Fibroblast of skin of scalp (primary cell): ENCODE data around the gene SNX8.

ENCODE experiments used
- DNase-seq: peaks from one replicate; pipeline ENCODE4 v3.0.0-alpha.2; 2013

SNX8 gene

DNA sequence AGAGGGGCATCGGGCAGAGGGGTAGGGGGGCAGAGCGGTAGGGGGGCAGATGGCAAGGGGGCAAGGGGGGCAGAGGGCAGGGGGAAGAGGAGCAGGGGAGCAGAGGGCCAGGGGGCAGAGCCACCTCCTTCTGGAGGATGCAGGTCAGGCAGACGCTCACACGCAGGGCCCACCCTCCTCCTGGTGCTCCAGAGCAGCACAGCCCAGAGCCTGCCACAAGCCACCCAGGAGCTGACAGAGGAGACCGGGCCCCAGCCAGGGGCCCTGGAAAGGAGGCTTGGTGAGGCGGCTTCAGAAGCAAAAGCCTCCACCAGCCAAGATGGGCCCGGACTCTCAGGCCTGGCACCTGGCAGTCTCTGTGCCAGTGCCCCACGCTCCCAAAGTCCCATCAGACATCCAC lies 94.6 kb downstream of the SNX8 start:
- DNase-seq, result no peak

DNA sequence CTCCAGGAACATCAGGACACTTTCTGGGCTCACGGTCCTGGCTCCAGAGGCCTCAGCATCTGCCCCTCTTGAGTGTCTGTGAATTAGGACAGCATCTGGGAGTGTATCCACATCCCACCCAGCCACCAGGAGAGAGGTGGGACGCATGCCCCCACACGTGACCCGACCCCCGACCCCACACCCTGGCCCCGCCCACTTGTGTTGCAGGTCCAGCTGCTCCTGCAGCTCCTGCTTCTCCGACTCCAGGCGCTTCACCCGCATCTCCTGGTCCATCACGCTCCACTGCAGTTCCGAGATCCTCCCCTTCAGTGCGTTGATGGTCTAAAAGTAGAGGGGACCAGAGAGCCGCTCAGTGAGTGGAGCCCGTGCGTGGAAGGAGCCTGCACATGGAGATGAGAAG lies 95.1 kb downstream of the SNX8 start:
- no peak for DNase-seq

DNA sequence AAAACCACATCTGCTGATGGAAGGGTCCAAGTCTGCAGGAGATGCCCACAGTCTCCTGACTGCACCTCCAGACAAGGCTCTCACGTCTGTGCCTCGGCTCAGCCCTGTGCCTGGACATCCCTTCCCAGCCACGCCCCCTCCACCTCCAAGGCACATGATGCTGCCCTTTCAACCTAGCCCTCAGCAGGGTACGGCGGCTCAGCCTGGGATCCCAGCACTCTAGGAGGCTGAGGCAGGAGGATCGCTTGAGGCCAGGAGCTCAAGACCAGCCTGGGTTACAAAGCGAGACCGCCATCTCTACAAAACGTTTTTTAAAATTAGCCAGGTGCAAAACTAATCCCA lies 95.8 kb downstream of the SNX8 start:
- no peak for DNase-seq

DNA sequence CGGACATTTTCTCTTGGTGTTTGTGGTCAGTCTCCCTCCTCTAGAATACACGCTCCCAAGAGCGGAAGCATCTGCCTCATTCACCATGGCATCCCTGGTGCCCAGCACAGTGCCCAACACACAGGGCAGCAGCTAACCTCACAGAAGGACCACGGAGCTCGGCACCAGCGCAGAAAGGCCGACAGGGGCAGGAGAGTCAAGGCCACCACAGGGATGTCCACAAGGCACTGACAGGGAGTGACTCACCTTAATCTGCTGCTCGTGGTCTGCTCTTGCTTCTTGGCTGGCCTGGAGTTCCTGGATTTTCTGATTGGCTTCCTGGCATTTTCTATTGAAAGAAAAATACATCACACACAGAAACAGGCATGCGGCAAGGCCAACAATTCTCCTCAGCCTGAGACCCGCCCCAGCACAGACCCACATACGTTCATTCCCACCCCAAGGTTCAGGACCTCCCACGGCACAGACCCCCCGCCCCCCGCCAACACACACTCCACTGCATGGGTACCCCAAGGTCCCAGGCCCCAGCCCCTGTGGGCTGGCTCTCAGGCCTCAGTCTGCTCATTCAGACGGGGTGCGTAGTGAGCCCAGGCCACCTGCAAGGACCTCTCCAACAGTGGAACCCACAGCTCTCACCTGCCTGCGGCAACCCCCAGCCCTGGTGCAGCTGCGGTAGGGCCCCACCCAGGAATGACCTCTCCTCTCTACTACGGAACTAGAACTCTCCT lies 96.4 kb downstream of the SNX8 start:
- DNase-seq, result no peak

DNA sequence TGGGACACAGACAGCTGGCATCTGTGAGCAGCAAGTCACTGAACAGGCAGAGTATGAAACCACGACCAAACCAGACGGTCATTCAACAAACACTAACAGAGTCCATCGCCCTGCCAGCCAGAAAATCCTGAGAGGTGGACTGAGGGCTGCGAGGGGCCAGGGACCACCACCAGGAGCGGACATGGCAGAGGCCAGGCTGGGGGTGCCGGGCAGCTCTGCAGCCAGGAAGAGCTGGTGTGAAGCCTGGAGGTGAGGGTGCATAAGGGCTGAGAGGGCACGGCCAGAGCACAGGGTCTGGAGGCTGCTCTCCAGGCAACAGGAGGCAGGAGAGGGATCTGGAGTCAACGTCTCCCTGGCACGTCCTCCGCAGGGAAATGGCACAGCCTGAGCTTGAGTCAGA lies 97.0 kb downstream of the SNX8 start:
- DNase-seq, result no peak

DNA sequence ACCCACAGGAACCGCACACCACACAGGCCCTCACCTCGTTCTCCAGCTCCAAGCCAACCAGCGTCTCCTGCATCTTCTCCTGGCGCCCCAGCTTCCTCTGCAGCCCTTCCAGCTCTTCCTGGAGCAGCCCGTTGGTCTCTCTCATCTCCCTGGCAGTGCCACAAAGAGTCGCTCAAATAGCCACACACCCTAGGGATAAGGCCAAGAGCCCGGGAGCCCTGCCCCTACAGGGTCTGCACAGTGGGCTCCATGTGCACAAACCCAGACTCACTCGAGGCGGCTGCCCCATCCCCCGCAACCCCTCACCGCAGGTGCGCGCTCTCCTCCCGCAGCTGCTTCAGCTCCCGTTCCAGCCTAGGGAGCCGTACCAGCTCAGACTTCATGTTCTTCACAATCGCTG lies 98.4 kb downstream of the SNX8 start:
- no peak for DNase-seq

DNA sequence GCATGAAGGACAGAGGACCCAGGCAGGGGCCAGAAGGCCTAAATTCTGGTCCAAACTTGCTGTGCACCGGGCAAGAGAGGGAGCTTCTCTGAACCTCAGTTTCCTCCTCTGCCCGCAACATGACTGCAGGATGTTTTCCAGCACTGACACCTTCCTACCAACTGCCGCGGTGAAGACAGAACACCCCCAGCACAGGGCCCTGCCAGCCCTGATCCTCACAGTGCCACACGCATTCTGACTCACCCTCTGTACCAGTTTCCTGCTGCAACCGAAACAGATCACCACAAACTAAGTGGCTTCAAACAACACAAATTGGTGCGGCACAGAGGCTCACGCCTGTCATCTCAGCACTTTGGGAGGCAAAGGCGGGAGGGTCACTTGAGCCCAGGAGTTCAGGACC lies 99.6 kb downstream of the SNX8 start:
- DNase-seq, result no peak

DNA sequence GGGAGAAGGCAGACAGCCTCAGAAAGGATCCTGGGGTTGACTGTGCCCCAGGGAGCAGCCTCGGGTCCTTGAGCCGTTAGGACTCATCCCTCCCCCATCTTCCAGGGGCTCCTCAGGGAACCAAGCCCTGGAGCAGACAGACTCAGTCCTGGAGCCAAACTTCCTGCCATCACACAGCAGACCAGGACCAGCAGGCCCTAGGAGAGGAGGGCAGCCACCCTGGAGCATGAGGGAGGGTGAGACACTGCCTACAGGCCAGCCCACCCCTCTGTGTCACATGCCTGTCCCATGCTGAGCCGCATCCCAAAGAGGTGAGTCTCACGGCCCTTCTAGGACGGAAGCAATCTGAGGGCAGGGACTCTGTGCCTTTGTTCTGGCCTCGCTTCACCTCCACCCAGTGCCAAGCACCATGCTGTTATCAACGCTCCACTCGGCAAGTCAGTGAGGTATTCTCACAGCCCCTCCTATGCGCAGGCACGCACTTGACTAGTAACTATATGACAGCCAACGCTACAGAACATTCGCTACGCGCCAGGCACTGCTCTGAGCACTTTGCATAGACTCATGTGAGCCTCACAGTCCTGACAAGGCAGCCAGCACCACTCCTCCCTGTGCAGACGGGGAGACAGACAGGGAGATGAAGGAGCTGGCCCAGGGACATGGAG lies 100.6 kb downstream of the SNX8 start:
- no peak for DNase-seq

DNA sequence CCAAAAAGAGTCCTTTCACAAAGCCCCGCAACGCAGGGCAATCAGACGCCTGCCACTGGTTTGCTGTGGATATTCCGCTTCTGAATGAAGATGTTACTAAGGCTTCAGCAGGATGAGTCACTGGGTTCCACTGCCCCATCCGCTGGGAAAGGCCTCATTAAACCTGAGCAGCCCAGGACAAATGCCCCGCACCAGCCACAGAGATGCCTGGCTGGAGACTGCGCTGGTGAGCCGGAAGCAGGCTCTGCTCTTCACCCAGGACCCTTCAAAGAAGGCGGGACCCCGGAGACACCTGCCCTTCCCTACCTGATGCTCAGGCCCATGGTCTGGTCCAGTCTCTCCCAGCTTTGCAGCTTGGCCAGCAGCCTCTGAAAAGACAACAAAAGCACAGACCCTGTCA lies 101.3 kb downstream of the SNX8 start:
- DNase-seq, result no peak

DNA sequence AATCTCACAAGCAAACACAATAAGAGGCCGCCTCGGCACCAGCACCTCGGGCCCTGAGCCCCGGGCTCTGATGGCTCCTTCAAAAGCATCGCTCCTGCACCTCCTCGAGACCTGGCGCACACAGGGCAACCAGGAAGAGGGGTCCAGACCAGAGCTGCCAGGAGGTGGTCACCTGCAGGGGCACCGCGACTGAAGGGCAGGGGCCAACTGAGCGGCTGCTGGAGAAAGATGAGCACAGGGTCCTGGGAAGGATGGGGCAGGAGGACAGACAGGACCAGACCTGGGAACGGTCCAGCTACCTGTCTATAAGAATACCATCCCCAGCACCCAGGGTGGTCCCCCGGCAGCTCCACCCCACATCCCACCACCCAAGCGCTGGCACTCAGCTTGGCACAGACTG lies 102.3 kb downstream of the SNX8 start:
- DNase-seq, result no peak

DNA sequence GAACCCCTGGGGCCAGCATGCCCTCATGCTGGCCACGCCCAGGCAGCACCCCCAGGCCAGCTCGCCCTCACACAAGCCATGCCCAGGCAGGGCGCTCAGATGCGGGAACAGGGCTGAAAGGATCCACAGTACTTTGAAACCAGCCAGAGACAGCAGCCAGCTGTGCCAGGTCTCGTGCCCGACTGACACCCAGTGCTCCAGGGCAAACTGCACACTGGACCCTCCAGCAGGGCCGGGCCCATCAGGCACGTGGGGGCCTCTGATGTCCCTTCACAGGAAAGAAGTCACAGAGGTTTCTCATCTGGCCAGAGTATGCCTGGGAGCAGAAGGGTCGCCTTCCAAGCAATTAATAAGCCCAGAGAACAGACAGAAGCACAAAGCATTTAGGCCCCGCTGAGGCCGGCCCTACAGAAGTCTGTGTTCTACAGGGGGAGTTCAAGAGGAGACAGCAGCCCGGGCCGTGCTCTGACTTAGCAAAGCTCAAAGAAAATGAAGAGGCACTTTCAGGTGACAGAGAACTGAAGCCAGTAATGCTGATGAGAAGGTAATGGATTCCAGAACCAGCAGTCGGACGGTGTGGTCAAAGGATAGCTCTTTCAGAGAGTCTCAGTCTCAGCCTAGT lies 102.9 kb downstream of the SNX8 start:
- DNase-seq, result no peak

DNA sequence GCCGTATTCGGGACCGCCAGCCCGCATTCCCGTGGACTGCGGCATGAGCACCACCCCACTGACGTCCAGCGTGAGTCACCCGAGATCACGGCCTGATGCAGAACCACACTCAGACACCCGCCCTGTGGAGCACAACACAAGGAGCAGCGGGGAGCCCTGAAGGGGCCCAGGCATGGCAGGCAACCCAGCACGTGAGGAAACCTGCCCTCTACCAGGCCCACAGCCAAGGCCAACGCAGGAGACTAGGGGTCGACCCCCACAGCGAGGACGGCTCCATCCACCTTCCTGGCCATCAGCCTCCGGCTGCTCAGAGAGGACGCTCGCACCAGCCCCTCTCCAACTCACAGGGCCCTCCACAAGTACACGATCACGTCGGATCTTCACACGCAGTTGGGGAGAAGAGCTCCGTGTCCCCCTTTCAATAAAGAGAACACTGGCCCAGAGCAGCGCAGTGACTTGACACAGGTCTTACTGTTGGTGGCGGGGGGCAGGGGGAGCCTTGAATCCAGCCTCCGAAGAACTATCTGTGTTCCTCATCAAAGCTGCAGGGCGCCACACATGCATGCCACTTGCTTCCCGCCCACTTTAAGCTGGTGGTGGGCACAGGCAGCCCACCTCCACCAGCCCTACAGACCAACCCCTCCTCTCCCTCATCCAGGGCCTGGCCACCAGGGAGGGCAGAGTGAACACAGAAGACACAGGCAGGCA lies 103.5 kb downstream of the SNX8 start:
- no peak for DNase-seq

DNA sequence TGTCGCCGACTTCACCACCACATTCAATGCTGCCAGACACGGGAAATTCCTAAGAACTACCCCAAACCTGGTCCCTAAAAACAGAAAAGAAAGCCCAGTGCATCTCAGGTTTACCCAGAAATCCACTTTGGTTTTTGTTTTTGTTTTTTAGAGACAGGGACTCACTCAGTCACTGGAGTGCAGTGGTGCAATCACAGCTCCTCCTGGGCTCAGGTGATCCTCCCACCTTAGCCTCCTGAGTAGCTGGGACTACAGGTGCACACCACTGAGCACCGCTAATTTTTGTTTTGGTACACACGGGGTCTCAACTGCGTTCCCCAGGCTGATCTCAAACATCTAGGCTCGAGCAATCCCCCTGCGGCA lies 104.3 kb downstream of the SNX8 start:
- no peak for DNase-seq

DNA sequence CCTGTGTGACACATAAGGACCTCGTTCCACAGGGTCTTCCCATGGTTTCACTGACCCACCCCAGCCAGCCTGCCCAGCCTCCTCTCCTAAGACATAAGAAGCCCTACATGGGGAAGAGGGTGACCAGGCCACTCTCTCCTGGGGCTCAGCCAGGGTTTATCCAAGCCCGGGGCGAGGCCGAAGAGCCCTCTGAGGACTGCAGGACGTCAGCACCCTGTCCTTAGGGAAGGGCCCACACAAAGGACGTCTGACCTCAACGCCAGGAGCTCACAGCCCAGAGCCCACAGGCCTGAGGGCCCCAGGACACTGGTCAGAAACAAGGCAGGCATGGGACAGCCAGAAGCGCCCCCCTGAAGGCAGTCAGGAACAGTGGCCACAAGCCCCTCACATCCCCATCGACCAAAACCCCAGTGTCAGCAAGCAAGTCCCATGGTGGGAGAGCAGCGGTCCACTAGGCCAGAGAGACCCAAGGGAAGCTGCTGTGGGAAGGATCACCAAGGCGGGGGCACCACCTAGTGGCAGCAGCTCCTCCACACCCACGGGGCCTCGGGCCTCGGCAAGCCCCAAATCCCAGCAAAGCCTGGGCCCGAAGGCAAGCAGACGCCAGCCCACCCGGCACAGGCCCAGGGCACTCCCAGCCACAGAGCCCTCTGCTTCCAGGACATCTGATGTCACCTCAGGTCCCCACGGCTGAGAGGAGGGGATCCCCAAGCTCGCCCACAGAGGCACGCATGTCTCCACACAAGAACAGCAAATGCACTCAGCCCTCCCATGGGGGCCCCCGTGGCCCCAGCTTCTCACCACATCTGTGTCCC lies 104.9 kb downstream of the SNX8 start:
- peak; percentile 82 for DNase-seq

DNA sequence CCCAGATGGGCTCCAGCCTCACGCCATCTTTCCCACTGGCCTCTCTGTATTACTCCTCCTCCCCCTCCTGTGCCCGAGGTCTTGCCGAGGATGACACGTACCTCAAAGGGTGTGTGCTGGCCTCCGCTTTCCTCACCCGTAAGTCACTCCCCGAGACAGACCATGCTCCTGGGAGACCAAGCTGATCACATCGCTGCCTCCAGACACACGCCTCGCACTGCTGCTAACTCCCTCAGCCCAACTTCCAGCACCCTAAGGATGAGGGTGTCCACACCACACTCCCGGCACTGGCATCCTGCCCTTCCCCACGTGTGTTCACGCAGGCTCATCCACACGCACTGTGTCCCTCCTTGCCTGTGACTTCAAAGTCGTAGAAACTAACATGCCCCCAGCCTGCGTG lies 105.5 kb downstream of the SNX8 start:
- DNase-seq, result no peak

DNA sequence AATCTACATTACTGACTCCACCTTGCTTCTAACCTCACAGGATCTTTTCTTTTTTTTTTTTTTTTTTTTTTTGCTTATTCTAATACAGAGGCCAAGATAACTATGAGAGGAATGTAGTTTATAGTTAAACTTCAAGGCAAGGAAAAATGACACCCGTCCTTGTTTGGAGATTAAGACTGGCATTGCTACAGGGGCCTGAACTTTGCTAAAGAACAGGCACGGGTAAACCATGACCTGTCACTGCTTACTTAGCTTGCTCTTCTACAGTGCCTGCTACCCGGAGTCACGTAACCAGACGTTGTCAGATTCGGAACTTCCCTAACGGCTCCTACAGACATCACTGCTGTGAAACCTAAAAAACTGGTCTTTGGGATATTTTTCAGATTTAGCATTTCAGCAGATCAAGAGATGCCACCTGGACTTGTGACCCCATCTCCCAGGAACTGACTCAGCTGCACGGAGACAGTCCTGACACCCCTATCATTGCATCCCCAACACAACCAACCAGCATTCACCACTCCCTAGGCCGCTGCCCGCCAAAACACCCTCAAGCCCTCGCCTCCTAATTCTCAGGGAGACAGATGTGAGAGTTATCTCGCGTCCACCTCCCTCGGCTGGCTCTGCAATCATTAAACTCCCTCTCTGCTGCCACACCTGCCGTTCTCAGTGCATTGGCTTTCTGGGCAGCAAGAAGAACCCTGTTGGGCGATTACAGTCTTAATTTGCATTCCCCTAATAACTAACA lies 109.0 kb downstream of the SNX8 start:
- DNase-seq, result no peak

DNA sequence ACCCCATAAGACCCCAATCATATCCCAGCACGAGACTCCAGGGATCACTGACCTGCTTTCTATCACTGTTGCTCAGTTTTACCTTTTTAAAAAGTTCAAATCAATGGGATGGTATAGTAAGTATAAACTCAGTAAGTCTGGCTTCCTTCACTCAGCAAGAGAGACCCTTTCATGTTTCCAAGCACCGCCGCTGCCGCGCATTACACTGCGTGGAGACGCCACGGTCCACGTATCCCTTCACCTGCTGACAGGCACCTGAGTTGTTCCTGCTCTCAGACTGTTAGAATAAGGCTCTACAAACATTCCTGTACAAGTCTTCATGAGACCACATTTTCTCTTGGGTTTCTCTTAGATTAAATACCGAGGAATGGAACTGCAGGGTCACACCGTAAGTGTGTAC lies 109.8 kb downstream of the SNX8 start:
- no peak for DNase-seq

DNA sequence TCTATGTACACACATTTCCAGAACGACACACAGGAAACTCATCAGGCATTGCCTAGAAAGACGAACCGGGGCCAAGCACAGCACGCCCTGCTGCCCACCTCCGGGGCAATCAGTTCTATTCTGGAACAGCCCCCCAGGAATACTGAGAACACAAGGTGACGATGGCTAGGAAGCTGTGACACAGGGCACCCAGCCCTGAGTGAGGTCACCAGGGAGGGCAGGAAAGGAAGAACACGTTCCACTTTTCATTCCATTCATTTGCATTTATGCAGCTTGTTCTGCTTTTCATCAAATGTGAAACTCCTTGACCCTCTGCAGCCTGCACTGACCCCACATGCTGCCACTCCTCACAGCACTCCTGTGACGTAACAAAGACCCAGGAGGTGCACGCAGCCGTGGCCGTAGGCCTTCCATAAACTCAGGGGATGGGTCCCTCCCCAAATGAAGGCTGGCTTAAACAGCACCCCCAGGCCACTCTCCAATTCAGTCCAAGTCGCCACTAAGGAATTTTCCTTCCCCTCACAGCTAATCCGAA lies 110.4 kb downstream of the SNX8 start:
- no peak for DNase-seq

DNA sequence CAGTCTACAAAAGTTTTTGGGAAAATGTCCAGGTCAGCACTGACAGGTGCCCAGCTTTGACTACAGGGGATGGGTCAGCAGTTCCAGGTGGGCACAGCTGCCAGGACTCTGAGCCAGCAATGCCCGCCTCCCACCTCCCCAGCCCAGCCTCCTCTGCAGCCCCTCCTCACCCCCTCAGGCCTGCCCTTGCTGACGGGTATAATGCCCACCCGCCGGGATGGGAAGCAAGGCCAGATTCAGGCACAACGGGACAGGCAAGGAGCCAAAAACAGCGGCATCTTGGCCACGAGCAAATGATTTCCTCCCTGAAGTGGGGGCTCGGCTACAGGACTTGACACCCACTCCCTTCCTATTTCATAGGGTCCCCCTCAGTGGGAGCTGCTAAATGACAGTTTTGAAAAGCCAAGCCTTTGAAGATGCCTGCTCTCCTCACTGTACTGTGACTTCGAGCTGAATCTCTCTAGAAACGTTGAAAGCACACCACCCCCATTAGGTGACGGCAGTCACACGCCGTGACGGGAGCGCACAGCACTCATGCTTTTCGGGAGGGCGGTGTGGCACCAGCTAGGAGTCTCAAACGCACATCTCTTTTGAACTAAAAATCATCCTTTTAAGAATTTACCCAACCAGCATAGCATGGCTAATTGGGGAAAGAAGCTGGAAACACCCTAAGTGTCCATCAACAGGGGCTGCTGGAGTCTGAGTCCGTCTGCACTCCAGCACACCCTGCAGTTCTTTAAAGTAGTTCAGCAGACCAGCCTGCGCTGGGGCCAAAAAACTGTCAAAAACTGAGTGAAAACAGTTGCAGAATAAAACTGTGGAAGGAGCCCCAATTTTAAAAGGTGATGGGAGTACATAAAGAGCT lies 111.1 kb downstream of the SNX8 start:
- DNase-seq, result no peak

DNA sequence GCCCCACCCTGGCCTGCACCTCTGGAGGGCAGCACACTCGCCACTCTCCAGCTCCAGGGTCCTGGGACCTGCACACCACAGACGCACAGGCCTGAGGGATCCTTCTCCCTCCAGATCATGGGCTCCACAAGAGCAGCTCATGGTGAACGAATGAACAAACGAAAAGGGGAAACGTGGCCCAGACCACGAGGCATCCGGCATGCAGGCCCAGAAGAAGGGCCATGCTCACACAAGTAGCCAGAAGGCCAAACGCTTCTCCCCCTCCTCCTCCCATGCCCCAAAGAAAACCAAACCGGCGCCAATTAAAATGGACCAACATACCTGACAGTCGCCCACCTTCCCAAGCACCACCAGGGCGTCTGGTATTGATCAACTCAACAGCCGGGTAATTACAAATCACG lies 111.9 kb downstream of the SNX8 start:
- no peak for DNase-seq
